Measurements from ENCODE around the gene KIF2C.

DNA sequence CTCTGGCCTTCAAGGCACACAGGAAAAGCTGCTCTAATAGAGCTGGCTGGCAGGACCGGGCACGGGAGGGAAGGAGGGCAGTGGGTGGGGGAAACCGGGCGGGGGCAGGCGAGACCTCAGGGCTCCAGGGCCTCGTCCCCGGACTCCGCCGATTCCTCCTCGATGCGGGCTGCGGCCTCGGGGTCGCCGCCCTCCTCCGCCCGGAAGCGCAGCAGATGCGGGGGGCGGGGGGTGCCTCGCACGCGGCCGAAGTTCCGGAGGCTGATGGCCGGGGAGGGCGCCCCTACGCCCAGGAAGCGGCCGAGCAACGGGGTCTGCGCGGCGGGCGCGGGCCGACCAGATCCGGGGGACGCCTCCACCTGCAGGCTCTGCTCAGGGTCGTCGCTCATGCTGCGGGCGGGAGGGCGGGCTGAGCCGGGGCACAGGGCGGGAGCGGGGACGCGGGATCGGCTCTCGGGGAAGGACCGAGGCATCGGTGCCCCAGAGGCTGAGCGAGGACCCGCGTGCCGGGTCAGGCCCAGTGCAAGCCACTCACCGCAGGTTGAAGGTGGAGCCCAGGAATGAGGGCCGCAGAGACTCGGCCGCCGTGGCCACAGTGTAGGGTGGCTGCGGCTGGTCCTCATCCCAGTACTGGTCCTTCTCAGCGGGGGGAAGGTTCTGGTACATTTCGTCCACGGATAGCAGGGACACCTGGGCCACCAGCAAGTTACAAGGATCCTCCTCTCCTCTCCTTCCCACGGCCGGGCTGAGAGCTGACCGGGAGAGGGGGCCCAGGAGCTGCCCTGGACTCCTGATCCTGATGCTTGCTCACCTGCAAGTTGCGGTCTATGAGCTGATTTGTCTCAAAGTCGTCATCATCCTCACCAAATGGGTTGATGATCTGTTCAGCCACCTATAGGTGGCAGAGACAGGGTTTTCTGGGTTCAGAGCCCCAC lies 44.7 kb downstream of the KIF2C start:
- TF ChIP-seq, protein P1, sequence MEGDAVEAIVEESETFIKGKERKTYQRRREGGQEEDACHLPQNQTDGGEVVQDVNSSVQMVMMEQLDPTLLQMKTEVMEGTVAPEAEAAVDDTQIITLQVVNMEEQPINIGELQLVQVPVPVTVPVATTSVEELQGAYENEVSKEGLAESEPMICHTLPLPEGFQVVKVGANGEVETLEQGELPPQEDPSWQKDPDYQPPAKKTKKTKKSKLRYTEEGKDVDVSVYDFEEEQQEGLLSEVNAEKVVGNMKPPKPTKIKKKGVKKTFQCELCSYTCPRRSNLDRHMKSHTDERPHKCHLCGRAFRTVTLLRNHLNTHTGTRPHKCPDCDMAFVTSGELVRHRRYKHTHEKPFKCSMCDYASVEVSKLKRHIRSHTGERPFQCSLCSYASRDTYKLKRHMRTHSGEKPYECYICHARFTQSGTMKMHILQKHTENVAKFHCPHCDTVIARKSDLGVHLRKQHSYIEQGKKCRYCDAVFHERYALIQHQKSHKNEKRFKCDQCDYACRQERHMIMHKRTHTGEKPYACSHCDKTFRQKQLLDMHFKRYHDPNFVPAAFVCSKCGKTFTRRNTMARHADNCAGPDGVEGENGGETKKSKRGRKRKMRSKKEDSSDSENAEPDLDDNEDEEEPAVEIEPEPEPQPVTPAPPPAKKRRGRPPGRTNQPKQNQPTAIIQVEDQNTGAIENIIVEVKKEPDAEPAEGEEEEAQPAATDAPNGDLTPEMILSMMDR (IDR thresholded peaks at IDR 0.05): no peak
- no peak for TF ChIP-seq POLR2A (IDR thresholded peaks at IDR 0.05)
